Glutamatergic neuron (in vitro differentiated cells): Measurements from ENCODE around the gene THNSL1. TPM values are rescaled to one million over a fixed set of nuclear protein-coding genes. Genes with fewer than 3 reads are reported as not detected.

Experiments
- DNase-seq: peaks from one replicate; pipeline ENCODE4 v3.0.0; 2022
- H3K27ac Mint-ChIP-seq: one replicate; pipeline ENCODE4 v1.8.0; 2020; ENCODE audit warnings: mild to moderate bottlenecking, mixed read lengths, inconsistent platforms; ENCODE audit not compliant: unreplicated experiment
- H3K27me3 Mint-ChIP-seq: one replicate; pipeline ENCODE4 v1.8.0; 2020; ENCODE audit warnings: mild to moderate bottlenecking, moderate library complexity, mixed read lengths, inconsistent platforms; ENCODE audit not compliant: unreplicated experiment
- H3K36me3 Mint-ChIP-seq: one replicate; pipeline ENCODE4 v1.8.0; 2020; ENCODE audit warnings: mild to moderate bottlenecking, mixed read lengths, inconsistent platforms; ENCODE audit not compliant: unreplicated experiment
- H3K4me1 Mint-ChIP-seq: one replicate; pipeline ENCODE4 v1.8.0; 2020; ENCODE audit warnings: mild to moderate bottlenecking, low read depth, mixed read lengths, inconsistent platforms; ENCODE audit not compliant: unreplicated experiment
- H3K4me3 Mint-ChIP-seq: one replicate; pipeline ENCODE4 v1.8.0; 2020; ENCODE audit warnings: mild to moderate bottlenecking, mixed read lengths, inconsistent platforms; ENCODE audit not compliant: unreplicated experiment
- H3K9me3 Mint-ChIP-seq: one replicate; pipeline ENCODE4 v1.8.0; 2020; ENCODE audit warnings: mild to moderate bottlenecking, moderate library complexity, mixed read lengths, inconsistent platforms; ENCODE audit not compliant: unreplicated experiment
- CTCF ChIP-seq: fragments of 200-600 bp; sonication (generic); IDR thresholded peaks from one replicate; pipeline ENCODE4 v1.5.0; 2021; ENCODE audit not compliant: partially characterized antibody, unreplicated experiment
- total RNA-seq: library from RNA; stranded (reverse); fragmentation: NEBNext Ultra II Directional; extraction: Animal tissue kit (Norgen Biotek cat#: 25700); gene quantifications from one replicate; pipeline ENCODE4 v1.2.1, GENCODE V29; 2021; ENCODE audit not compliant: unreplicated experiment

The THNSL1 gene
- total RNA-seq, 1 donor from 2014 or later: 2.9 TPM

- no peak for DNase-seq
- Mint-ChIP-seq H3K4me1 (no peaks in the 10 kb centered on the region), H3K27me3 (peaks cover 3% of the 10 kb centered on the region), H3K27ac (no peak overlapping the region), H3K4me3 (no peak overlapping the region), H3K9me3 (peaks cover 5% of the 10 kb centered on the region), H3K36me3 (no peaks in the 10 kb centered on the region)
- TF ChIP-seq CTCF: no peak
These were observed 30.2 kb downstream of the THNSL1 start for GRCh38 chr10:25046641-25047040.

GRCh38 chr10:25047088-25047487, 30.7 kb downstream of the THNSL1 start:
- H3K36me3 Mint-ChIP-seq: no peaks in the 10 kb centered on the region
- peaks cover 3% of the 10 kb centered on the region for H3K27me3 Mint-ChIP-seq
- TF ChIP-seq CTCF: no peak
- no peaks in the 10 kb centered on the region for H3K4me1 Mint-ChIP-seq
- peaks cover 5% of the 10 kb centered on the region for H3K9me3 Mint-ChIP-seq
- H3K4me3 Mint-ChIP-seq: no peak overlapping the region
- no peak for DNase-seq
- H3K27ac Mint-ChIP-seq: no peak overlapping the region

GRCh38 chr10:25047591-25048301, 31.3 kb downstream of the THNSL1 start:
- TF ChIP-seq CTCF: no peak
- Mint-ChIP-seq H3K27me3 (peaks cover 3% of the 10 kb centered on the region), H3K4me3 (no peak overlapping the region), H3K36me3 (no peaks in the 10 kb centered on the region), H3K9me3 (peaks cover 5% of the 10 kb centered on the region), H3K27ac (no peak overlapping the region), H3K4me1 (no peaks in the 10 kb centered on the region)
- no peak for DNase-seq

DNA sequence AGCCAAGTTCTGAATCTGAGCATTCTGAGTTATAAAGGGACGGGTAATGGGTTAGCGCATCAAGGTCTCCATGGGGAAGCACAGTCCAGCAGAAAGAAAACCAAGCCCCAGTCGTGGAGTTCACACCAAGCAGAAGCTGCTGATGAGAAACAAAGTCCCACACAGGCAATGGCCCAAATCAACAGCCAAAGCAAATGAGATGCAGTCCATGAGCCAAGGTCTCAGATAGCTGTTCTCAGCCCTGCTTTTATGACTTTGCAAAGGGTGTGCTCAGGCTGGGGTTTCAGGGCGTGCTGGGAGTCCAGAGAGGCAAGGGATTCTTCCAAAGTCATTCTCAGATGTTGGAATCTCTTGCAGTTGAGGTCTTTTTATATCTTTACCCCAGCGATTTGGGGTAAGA, 32.0 kb downstream of the THNSL1 start:
- Mint-ChIP-seq H3K4me3 (no peak overlapping the region), H3K27ac (no peak overlapping the region), H3K27me3 (peaks cover 3% of the 10 kb centered on the region), H3K36me3 (no peaks in the 10 kb centered on the region), H3K4me1 (no peaks in the 10 kb centered on the region), H3K9me3 (peaks cover 5% of the 10 kb centered on the region)
- TF ChIP-seq CTCF: no peak
- DNase-seq: no peak

DNA sequence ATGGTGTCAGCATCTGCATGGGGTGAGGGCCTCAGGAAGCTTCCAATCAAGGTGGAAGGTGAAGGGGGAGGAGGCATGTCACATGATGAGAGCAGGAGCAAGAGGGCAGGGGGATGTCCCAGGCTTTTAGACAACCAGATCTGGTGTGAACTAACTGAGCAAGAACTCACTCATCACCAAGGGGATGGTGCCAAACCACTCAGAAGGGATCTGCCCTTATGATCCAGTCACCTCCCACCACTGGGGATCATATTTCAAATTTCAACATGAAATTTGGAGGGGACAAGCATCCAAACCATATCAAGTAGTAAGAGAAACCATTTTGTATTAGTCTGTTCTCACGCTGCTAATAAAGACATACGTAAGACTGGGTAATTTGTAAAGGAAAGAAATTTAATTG, 33.6 kb downstream of the THNSL1 start:
- H3K4me3 Mint-ChIP-seq: no peak overlapping the region
- no peak for TF ChIP-seq CTCF
- no peaks in the 10 kb centered on the region for H3K36me3 Mint-ChIP-seq
- H3K9me3 Mint-ChIP-seq: peaks cover 5% of the 10 kb centered on the region
- no peaks in the 10 kb centered on the region for H3K4me1 Mint-ChIP-seq
- no peak overlapping the region for H3K27ac Mint-ChIP-seq
- H3K27me3 Mint-ChIP-seq: peaks cover 3% of the 10 kb centered on the region
- no peak for DNase-seq
